T-cell (primary cell): ENCODE measurements around the gene INSRR. TPM values are rescaled to one million over a fixed set of nuclear protein-coding genes. Genes with fewer than 3 reads are reported as not detected.

Source experiments
- ATAC-seq, 4 experiments: fragments of 200-7000 bp in 3 of 4; fragments of 150-1000 bp in 1 of 4; cut with Tn5 transposase; replicated peaks in 1 of 4; 1 replicate in 3 of 4; 2 replicates in 1 of 4; pipeline ENCODE4 v1.10.0; 2021; ENCODE audit warnings: moderate library complexity in 3 of 4, mild to moderate bottlenecking in 2 of 4, moderate number of reproducible peaks in 1 of 4
- CTCF ChIA-PET, 2 donors: fragments of 300-600 bp; sonication (Branson Sonifier 250); formaldehyde crosslinking; loops; one replicate each; lab custom pipeline; 2022; ENCODE audit warnings: antibody characterized with exemption in 2 of 2; lab: Charles Lee
- POLR2A ChIA-PET, 2 donors: fragments of 300-600 bp; sonication (Branson Sonifier 250); formaldehyde crosslinking; loops; one replicate each; lab custom pipeline; 2022; ENCODE audit warnings: antibody characterized with exemption in 2 of 2; lab: Charles Lee
- DNase-seq, 35 experiments: peaks; one replicate each; pipeline versions ENCODE4 v3.0.0 to v3.0.0-alpha.2; 2013 to 2023
- H3K27ac ChIP-seq: one replicate; pipeline ENCODE4 v1.5.1; 2013; ENCODE audit warnings: low read length
- H3K27me3 ChIP-seq, 2 experiments: replicated peaks in 1 of 2; 1 replicate in 1 of 2; 2 replicates in 1 of 2; pipeline versions ENCODE4 v1.6.1 to v1.7.0; 2013; ENCODE audit warnings: low read length in 1 of 2, mixed read lengths in 1 of 2; ENCODE audit not compliant: control insufficient read depth in 2 of 2, insufficient read depth in 2 of 2; ENCODE audit errors: extremely low read depth in 1 of 2
- H3K36me3 ChIP-seq, 2 donors: 1 replicate in 1 of 2; 2 replicates in 1 of 2; pipeline versions ENCODE4 v1.6.1 to v1.7.0; 2013; ENCODE audit warnings: low read length in 1 of 2; ENCODE audit not compliant: control insufficient read depth in 2 of 2, insufficient read depth in 1 of 2; ENCODE audit errors: extremely low read depth in 1 of 2
- H3K4me1 ChIP-seq, 2 experiments: 1 replicate in 1 of 2; 2 replicates in 1 of 2; pipeline versions ENCODE4 v1.6.1 to v1.7.0; 2013; ENCODE audit warnings: low read length in 2 of 2, mixed read lengths in 1 of 2; ENCODE audit not compliant: insufficient read depth in 2 of 2, control insufficient read depth in 1 of 2; ENCODE audit errors: extremely low read depth in 1 of 2
- H3K4me3 ChIP-seq, 2 donors: 1 replicate in 1 of 2; 2 replicates in 1 of 2; pipeline versions ENCODE4 v1.5.1 to v1.7.0; 2013; ENCODE audit warnings: mild to moderate bottlenecking in 2 of 2, low read length in 1 of 2, moderate library complexity in 1 of 2; ENCODE audit not compliant: control insufficient read depth in 1 of 2; ENCODE audit errors: extremely low read depth in 1 of 2
- H3K9me3 ChIP-seq: 2 replicates; pipeline ENCODE4 v1.7.0; 2013
- H3K27ac Mint-ChIP-seq, 2 donors: one replicate each; pipeline ENCODE4 v1.8.0; 2020 to 2021; ENCODE audit warnings: mild to moderate bottlenecking in 2 of 2, mixed read lengths in 2 of 2
- H3K27me3 Mint-ChIP-seq, 2 donors: one replicate each; pipeline ENCODE4 v1.8.0; 2021 to 2022; ENCODE audit warnings: mixed read lengths in 2 of 2
- H3K36me3 Mint-ChIP-seq: one replicate; pipeline ENCODE4 v1.8.0; 2021; ENCODE audit warnings: mixed read lengths
- H3K4me1 Mint-ChIP-seq, 3 donors: one replicate each; pipeline ENCODE4 v1.8.0; 2020 to 2022; ENCODE audit warnings: mixed read lengths in 3 of 3, mild to moderate bottlenecking in 1 of 3
- H3K4me3 Mint-ChIP-seq, 3 donors: one replicate each; pipeline ENCODE4 v1.8.0; 2020 to 2022; ENCODE audit warnings: mild to moderate bottlenecking in 3 of 3, mixed read lengths in 3 of 3, moderate library complexity in 3 of 3
- H3K9me3 Mint-ChIP-seq, 3 donors: one replicate each; pipeline ENCODE4 v1.8.0; 2020 to 2022; ENCODE audit warnings: mixed read lengths in 3 of 3
- WGBS: methylation state at CpG from one replicate; pipeline ENCODE4 v1.1.5; 2013; ENCODE audit warnings: missing lambda C conversion rate; ENCODE audit not compliant: insufficient coverage; 5-methylcytosine and 5-hydroxymethylcytosine counted together
- total RNA-seq, 35 experiments: library from RNA in 6 of 35; stranded (reverse) in 6 of 35; fragments of 120-200 nt in 1 of 35; gene quantifications; one replicate each; pipeline versions ENCODE4 v1.2.1 to v1.2.4 and lab custom pipeline; 2013 to 2026

Gene INSRR
- total RNA-seq, 5 donors from 2014 or later (not counting 1 experiment from before 2014, with no cell fraction given), result 0.07 TPM; not detected in 4

DNA sequence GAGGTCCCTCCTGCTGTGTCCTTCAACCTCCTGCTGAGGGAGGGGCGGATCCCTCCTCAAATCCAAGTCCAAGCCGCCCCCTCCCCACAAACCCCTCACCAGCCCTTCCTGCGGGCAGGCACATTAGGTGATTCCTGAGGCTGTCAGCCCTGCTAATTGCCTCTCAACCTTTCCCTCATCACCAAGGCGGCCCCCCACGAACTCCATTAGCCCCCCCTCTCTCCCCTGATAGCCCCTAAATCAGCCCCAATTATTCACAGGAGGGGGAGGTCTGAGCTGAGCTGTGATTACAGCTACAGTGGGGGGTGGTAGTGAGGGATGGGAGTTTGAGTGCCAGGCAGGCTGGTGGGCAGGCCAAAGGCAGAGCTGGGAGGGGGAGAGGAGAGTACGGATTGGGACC, 28.8 kb upstream of the INSRR start:
- Mint-ChIP-seq H3K27ac (no peak overlapping the region), H3K9me3 (no peaks in the 10 kb centered on the region), H3K36me3 (no peaks in the 10 kb centered on the region), H3K27me3 (peaks cover 34 to 59% of the 10 kb centered on the region in 2 donors), H3K4me3 (no peak overlapping the region), H3K4me1 (peaks cover 11 to 17% (median 13%) of the 10 kb centered on the region in 3 donors)
- Histone ChIP-seq H3K36me3 (no peaks in the 10 kb centered on the region), H3K4me1 (peaks cover 0 to 15% of the 10 kb centered on the region in 2 experiments), H3K4me3 (no peak overlapping the region), H3K27me3 (peaks cover 2 to 77% of the 10 kb centered on the region in 2 experiments), H3K9me3 (no peaks in the 10 kb centered on the region), H3K27ac (no peak overlapping the region)
- ChIA-PET CTCF (interaction anchor here (0.7 to 0.9 kb wide), 2 partner anchors 83 to 87 kb away, joined by 4 to 6 read pairs; no protein-coding TSS in a partner anchor), POLR2A (no interaction called here)
- DNase-seq (no peak), ATAC-seq (no peak)
- 46% methylated on average over 4 of the region's 6 CpGs for WGBS

DNA sequence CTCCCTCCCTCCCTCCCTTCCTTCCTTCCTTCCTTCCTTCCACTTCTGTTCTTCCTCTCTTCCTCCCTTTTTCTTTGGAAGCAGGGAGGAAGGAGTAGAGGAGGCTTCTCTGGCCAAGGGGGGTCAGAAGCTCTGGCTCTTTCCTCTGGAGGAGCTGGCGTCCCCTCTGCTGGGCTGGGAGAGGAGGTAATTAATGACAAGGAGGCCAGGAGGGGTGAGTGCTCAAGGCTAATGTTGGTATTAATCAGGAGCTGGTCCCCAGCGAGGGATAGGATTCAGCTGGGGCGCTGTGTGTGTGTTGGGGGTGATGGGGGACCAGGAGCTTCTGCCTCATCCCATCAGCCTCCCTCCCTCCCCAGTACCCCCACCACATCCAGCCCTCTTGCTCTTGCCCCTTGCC, 28.4 kb upstream of the INSRR start:
- H3K9me3 Mint-ChIP-seq, result no peaks in the 10 kb centered on the region
- H3K27me3 ChIP-seq, result peaks cover 2 to 76% of the 10 kb centered on the region in 2 experiments
- peaks cover 11 to 13% (median 11%) of the 10 kb centered on the region in 3 donors for H3K4me1 Mint-ChIP-seq
- H3K36me3 ChIP-seq, result no peaks in the 10 kb centered on the region
- no peaks in the 10 kb centered on the region for H3K9me3 ChIP-seq
- no CpG with 5 or more reads among the region's 3 CpGs for WGBS
- H3K36me3 Mint-ChIP-seq, result no peaks in the 10 kb centered on the region
- no peak overlapping the region for H3K4me3 ChIP-seq
- no peak overlapping the region for H3K27ac Mint-ChIP-seq
- ATAC-seq (no peak), DNase-seq (no peak)
- peaks cover 34 to 59% of the 10 kb centered on the region in 2 donors for H3K27me3 Mint-ChIP-seq
- H3K4me1 ChIP-seq, result peaks cover 0 to 11% of the 10 kb centered on the region in 2 experiments
- no peak overlapping the region for H3K27ac ChIP-seq
- no peak overlapping the region for H3K4me3 Mint-ChIP-seq
- ChIA-PET CTCF (interaction anchor here (0.6 to 0.9 kb wide), 3 partner anchors 49 to 83 kb away, joined by 3 to 7 read pairs (median 6); no protein-coding TSS in a partner anchor), POLR2A (no interaction called here)

DNA sequence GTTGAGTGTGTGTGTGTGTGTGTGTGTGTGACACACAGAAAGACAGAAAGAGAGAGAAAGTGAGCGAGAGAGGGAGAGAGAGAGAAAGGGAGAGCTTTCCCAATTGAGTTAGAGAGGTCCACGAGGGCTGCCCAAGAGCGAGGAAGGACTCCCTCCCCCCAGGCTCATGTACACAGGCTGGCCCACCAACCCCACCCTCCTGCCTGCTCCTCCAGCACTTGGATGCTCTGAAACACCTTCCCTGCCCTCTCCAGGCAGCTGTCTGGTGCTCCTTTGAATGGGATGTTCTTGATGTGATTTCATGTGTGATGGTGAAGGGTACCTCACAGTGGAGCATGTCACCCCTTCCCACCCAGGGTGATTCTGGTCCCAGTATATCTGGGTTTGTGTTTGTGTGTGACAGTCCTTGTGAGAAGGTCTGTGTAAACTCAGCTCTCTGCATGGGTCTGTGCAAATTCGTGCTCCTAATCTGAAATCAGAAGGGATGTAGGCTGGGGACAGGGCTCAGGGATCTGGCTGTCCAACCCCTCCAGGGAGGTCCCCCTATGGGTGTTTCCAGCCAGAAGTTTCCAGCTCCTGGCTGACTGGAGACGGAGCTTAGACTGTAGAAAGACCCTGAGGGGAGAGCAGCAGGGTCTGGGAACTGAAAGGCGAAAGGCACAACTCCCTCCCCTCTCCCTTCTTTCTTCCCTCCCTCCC, 27.8 kb upstream of the INSRR start:
- Histone ChIP-seq H3K27me3 (peaks cover 2 to 75% of the 10 kb centered on the region in 2 experiments), H3K27ac (no peak overlapping the region), H3K36me3 (no peaks in the 10 kb centered on the region), H3K9me3 (no peaks in the 10 kb centered on the region), H3K4me3 (no peak overlapping the region), H3K4me1 (peaks cover 0 to 5% of the 10 kb centered on the region in 2 experiments)
- peaks cover 6 to 7% (median 6%) of the 10 kb centered on the region in 3 donors for H3K4me1 Mint-ChIP-seq
- H3K36me3 Mint-ChIP-seq, result no peaks in the 10 kb centered on the region
- H3K9me3 Mint-ChIP-seq, result no peaks in the 10 kb centered on the region
- DNase-seq (no peak), ATAC-seq (no peak)
- ChIA-PET CTCF (interaction anchor here (0.6 to 0.7 kb wide), 3 partner anchors 48 to 84 kb away, joined by 3 to 7 read pairs (median 3); no protein-coding TSS in a partner anchor), POLR2A (interaction anchor here in 1 of 2 donors (0.6 kb wide), 1 partner anchor 92 kb away, joined by 3 read pairs; no protein-coding TSS in a partner anchor)
- H3K4me3 Mint-ChIP-seq, result no peak overlapping the region
- 0% methylated on average over 1 of the region's 6 CpGs for WGBS
- peaks cover 31 to 63% of the 10 kb centered on the region in 2 donors for H3K27me3 Mint-ChIP-seq
- no peak overlapping the region for H3K27ac Mint-ChIP-seq

DNA sequence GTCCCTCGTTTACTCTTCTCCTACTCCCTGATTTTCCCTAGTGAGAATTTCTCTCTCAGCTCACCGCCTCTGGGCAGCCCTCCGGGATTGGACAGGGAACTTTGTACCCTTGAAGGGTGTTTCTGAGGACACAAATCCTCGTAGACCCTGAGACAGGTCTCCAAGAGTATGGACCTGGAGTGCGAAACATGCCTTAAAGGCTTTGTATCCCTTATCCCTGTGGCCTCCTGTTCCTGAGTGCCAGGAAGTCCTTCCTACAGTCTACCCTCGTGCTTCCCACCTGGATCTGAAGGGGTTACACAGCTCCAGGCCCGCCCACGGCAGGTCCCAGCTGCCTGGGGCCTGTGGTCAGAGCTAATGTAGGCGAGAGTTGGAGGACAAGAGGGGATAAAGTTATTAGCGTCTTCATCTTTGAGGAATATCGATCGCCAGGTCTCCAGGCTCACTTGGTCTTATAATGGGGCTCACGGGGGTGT, 27.0 kb upstream of the INSRR start:
- no peaks in the 10 kb centered on the region for H3K9me3 Mint-ChIP-seq
- DNase-seq, result no peak
- ATAC-seq, result no peak
- Histone ChIP-seq H3K9me3 (no peaks in the 10 kb centered on the region), H3K4me3 (no peak overlapping the region), H3K36me3 (no peaks in the 10 kb centered on the region), H3K4me1 (peaks cover 0 to 4% of the 10 kb centered on the region in 2 experiments), H3K27ac (no peak overlapping the region), H3K27me3 (peaks cover 2 to 78% of the 10 kb centered on the region in 2 experiments)
- ChIA-PET POLR2A (no interaction called here), CTCF (no interaction called here)
- WGBS, result 68% methylated on average over 9 of the region's 13 CpGs
- H3K4me1 Mint-ChIP-seq, result peaks cover 3 to 6% (median 3%) of the 10 kb centered on the region in 3 donors
- no peak overlapping the region for H3K27ac Mint-ChIP-seq
- H3K36me3 Mint-ChIP-seq, result no peaks in the 10 kb centered on the region
- H3K4me3 Mint-ChIP-seq, result no peak overlapping the region
- peaks cover 24 to 57% of the 10 kb centered on the region in 2 donors for H3K27me3 Mint-ChIP-seq

DNA sequence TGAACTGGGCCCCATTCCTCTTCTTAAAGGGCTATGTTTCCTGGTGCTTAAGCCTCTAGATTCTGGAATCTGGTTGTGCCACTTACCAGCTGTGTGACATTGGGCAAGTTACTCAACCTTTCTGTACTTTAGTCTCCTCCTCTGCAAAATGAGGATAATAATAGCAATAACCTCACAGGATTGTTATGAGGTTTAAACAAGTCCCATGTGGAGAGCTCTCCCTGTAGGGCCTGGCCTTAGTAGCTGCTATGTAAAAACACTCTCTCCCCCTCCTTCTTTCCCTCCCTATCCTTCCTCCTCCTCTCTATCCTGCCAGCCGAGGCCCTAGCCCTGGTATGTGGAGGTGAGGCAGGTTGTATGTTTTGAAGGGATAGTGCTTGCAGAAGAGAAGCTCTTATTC, 26.4 kb upstream of the INSRR start:
- Histone ChIP-seq H3K4me1 (peaks cover 0 to 4% of the 10 kb centered on the region in 2 experiments), H3K27ac (no peak overlapping the region), H3K4me3 (no peak overlapping the region), H3K27me3 (peaks cover 2 to 81% of the 10 kb centered on the region in 2 experiments), H3K36me3 (no peaks in the 10 kb centered on the region), H3K9me3 (no peaks in the 10 kb centered on the region)
- no peak for DNase-seq
- Mint-ChIP-seq H3K27ac (no peak overlapping the region), H3K36me3 (no peaks in the 10 kb centered on the region), H3K4me1 (peaks cover 3 to 4% (median 3%) of the 10 kb centered on the region in 3 donors), H3K4me3 (no peak overlapping the region), H3K9me3 (no peaks in the 10 kb centered on the region), H3K27me3 (peaks cover 22 to 60% of the 10 kb centered on the region in 2 donors)
- ChIA-PET CTCF (no interaction called here), POLR2A (no interaction called here)
- no peak for ATAC-seq
- WGBS, result no CpG with 5 or more reads among the region's 1 CpG

DNA sequence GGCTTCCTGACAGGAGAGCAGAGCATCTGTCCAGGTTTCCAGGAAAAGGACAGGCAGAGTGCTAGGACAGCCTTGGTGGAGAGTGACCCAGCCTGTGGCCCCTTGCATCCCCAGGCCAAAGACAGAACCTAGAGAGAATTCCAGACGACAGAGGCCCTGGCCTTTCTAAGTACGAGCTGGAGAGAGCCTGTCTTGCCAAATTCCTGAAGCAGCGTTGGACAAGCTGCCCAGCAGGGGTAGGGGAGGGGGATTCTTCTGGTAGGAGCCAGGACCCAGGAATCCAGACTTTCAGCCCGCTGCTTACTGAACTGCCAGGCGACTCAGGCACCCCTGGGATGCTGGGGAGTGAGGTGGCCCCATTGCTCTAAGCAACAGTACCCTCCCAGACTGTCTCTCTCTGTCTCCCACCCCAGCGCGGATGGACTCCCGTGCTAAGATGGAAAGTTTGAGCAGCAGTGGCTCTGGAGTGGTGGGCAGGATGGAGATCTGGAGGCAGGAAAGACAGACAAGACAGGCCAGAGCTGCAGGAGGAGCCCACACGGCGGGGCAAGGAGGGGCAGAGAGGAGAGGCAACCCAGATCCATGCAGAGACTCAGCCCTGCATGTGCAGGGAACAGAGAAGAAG, 25.8 kb upstream of the INSRR start:
- H3K4me1 ChIP-seq, result no peaks in the 10 kb centered on the region
- peaks cover 22 to 56% of the 10 kb centered on the region in 2 donors for H3K27me3 Mint-ChIP-seq
- WGBS, result 88% methylated on average over 5 of the region's 10 CpGs
- H3K4me1 Mint-ChIP-seq, result no peaks in the 10 kb centered on the region
- ATAC-seq (no peak), DNase-seq (no peak)
- CTCF ChIA-PET, result no interaction called here
- no peak overlapping the region for H3K27ac ChIP-seq
- no peak overlapping the region for H3K4me3 Mint-ChIP-seq
- H3K4me3 ChIP-seq, result no peak overlapping the region
- no peaks in the 10 kb centered on the region for H3K9me3 Mint-ChIP-seq
- POLR2A ChIA-PET, result no interaction called here
- H3K27me3 ChIP-seq, result peaks cover 2 to 83% of the 10 kb centered on the region in 2 experiments
- no peak overlapping the region for H3K27ac Mint-ChIP-seq
- H3K36me3 ChIP-seq, result no peaks in the 10 kb centered on the region
- H3K36me3 Mint-ChIP-seq, result no peaks in the 10 kb centered on the region
- H3K9me3 ChIP-seq, result no peaks in the 10 kb centered on the region
